DOHH2 (cell line): Measurements from ENCODE around the gene PAEP.
"Not testable (repeated sequence)": the region's sequence is repeated elsewhere in the genome, so short reads cannot be mapped to it uniquely, and the experiment has no call there.

Experiments
- H3F3A ChIP-seq: fragments of 200-600 bp; sonication (generic), shearing (Covaris generic); 2 replicates; pipeline ENCODE4 v1.6.0; 2016; ENCODE audit warnings: antibody characterized with exemption, mild to moderate bottlenecking; ENCODE audit not compliant: control insufficient read depth, insufficient read depth
- H3K27ac ChIP-seq: fragments of 200-600 bp; sonication (generic); 2 replicates; pipeline ENCODE4 v1.5.1; 2014; ENCODE audit warnings: low read depth, mild to moderate bottlenecking, low read length, moderate library complexity
- H3K27me3 ChIP-seq: fragments of 200-600 bp; sonication (generic); 2 replicates; pipeline ENCODE4 v1.6.1; 2014; ENCODE audit warnings: mild to moderate bottlenecking, low read length, mixed read lengths; ENCODE audit not compliant: control insufficient read depth
- H3K36me3 ChIP-seq: fragments of 200-600 bp; sonication (generic); 2 replicates; pipeline ENCODE4 v1.6.1; 2014; ENCODE audit warnings: mild to moderate bottlenecking, low read length, moderate library complexity, mixed read lengths; ENCODE audit not compliant: control insufficient read depth
- H3K4me1 ChIP-seq: fragments of 200-600 bp; sonication (generic); 2 replicates; pipeline ENCODE4 v1.6.1; 2014; ENCODE audit warnings: mild to moderate bottlenecking, low read length, mixed read lengths; ENCODE audit not compliant: control insufficient read depth
- H3K4me2 ChIP-seq: fragments of 200-600 bp; sonication (generic); 2 replicates; pipeline ENCODE4 v1.6.0; 2014; ENCODE audit warnings: mild to moderate bottlenecking, low read length, moderate library complexity
- H3K4me3 ChIP-seq: fragments of 200-600 bp; sonication (generic); 2 replicates; pipeline ENCODE4 v1.5.1; 2014; ENCODE audit warnings: mild to moderate bottlenecking, low read length, mixed read lengths
- H3K79me2 ChIP-seq: fragments of 200-600 bp; sonication (generic); 2 replicates; pipeline ENCODE4 v1.6.1; 2014; ENCODE audit warnings: mild to moderate bottlenecking, low read length, mixed read lengths; ENCODE audit not compliant: control insufficient read depth
- H3K9me2 ChIP-seq: fragments of 200-600 bp; sonication (generic); replicated peaks from 2 replicates; pipeline ENCODE4 v1.6.1; 2014; ENCODE audit warnings: mild to moderate bottlenecking, low read length, mixed read lengths; ENCODE audit not compliant: control insufficient read depth
- H3K9me3 ChIP-seq: fragments of 200-600 bp; sonication (generic); 2 replicates; pipeline ENCODE4 v1.6.1; 2014; ENCODE audit warnings: antibody characterized with exemption, low read length, mixed read lengths; ENCODE audit not compliant: control insufficient read depth, insufficient read depth
- H4K20me1 ChIP-seq: fragments of 200-600 bp; sonication (generic); 2 replicates; pipeline ENCODE4 v1.6.0; 2014; ENCODE audit warnings: low read depth, mild to moderate bottlenecking, antibody characterized with exemption, low read length, moderate library complexity; ENCODE audit not compliant: control insufficient read depth, insufficient read depth
- EZH2phosphoT487 ChIP-seq: fragments of 200-600 bp; sonication (generic); IDR thresholded peaks from 2 replicates; pipeline ENCODE4 v1.6.1; 2017; ENCODE audit warnings: borderline replicate concordance, mild to moderate bottlenecking, antibody characterized with exemption, low read length, moderate library complexity, mixed read lengths
- TF ChIP-seq, protein P1 (sequence below): fragments of 200-600 bp; sonication (generic); IDR thresholded peaks from one replicate; pipeline ENCODE4 v1.5.1; 2014; ENCODE audit warnings: antibody characterized with exemption, mild to moderate bottlenecking, low read depth, low read length; ENCODE audit not compliant: poor library complexity, severe bottlenecking

The PAEP gene

DNA sequence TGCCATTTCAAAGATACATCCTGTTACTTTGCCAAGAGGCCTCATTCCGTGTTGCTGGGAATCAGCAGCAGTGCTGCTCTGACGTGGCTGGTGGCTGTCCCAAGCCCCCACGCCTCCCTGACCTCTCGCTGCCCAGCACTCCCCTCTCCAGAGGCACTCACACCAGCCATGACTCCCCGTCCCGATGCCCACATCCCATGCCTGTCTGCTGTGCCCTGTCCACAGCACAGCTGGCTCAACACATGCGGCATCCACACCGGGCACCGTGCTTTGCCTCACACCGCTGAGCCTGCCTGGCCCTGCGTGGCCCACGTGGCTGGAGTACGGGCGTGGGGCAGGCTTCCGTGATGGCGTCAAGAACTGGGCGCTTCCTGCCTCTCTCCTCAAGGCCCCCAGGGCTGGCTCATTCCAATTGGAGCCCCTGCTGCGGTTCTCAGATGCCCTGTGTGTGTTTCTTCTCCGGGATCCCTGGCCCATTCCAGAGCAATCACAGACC is 48.2 kb upstream of the PAEP start:
- H3K9me2 ChIP-seq, result no peaks in the 10 kb centered on the region
- H3F3A ChIP-seq, result no peaks in the 10 kb centered on the region
- H3K4me2 ChIP-seq, result no peak overlapping the region
- no peaks in the 10 kb centered on the region; the same call in 1 of the 2 replicates for H3K9me3 ChIP-seq
- H3K27me3 ChIP-seq, result no peaks in the 10 kb centered on the region
- TF ChIP-seq EZH2phosphoT487, result no peak
- TF ChIP-seq, protein P1, sequence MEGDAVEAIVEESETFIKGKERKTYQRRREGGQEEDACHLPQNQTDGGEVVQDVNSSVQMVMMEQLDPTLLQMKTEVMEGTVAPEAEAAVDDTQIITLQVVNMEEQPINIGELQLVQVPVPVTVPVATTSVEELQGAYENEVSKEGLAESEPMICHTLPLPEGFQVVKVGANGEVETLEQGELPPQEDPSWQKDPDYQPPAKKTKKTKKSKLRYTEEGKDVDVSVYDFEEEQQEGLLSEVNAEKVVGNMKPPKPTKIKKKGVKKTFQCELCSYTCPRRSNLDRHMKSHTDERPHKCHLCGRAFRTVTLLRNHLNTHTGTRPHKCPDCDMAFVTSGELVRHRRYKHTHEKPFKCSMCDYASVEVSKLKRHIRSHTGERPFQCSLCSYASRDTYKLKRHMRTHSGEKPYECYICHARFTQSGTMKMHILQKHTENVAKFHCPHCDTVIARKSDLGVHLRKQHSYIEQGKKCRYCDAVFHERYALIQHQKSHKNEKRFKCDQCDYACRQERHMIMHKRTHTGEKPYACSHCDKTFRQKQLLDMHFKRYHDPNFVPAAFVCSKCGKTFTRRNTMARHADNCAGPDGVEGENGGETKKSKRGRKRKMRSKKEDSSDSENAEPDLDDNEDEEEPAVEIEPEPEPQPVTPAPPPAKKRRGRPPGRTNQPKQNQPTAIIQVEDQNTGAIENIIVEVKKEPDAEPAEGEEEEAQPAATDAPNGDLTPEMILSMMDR, result no peak
- H3K4me3 ChIP-seq, result no peak overlapping the region
- no peaks in the 10 kb centered on the region for H3K4me1 ChIP-seq
- no peaks in the 10 kb centered on the region for H3K36me3 ChIP-seq
- no peaks in the 10 kb centered on the region for H3K79me2 ChIP-seq
- H4K20me1 ChIP-seq, result no peaks in the 10 kb centered on the region
- no peak overlapping the region for H3K27ac ChIP-seq

DNA sequence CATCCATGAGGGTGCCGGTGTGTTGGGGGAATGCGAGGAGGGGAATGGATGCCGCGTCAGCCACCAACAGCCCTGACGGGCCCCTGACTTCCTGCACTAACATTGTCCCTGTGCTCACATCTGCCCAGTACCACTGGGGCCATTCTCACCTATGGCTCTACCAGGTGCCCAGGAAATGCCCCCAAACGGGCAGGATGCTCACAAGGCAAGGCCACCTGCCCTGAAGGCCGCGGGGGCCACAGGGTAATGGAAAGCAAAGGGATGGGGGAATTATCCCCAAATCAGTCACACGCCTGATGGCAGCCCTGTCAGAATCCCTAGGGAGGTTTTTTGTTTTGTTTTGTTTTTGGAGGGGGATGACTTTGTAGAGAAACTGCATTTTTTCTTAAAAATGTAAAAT is 47.6 kb upstream of the PAEP start:
- not testable (repeated sequence) for H3K79me2 ChIP-seq, H3K4me3 ChIP-seq, H3K4me2 ChIP-seq, H3K36me3 ChIP-seq, H3K9me2 ChIP-seq, H3F3A ChIP-seq, H3K4me1 ChIP-seq, H3K27me3 ChIP-seq, H4K20me1 ChIP-seq, H3K9me3 ChIP-seq, H3K27ac ChIP-seq

DNA sequence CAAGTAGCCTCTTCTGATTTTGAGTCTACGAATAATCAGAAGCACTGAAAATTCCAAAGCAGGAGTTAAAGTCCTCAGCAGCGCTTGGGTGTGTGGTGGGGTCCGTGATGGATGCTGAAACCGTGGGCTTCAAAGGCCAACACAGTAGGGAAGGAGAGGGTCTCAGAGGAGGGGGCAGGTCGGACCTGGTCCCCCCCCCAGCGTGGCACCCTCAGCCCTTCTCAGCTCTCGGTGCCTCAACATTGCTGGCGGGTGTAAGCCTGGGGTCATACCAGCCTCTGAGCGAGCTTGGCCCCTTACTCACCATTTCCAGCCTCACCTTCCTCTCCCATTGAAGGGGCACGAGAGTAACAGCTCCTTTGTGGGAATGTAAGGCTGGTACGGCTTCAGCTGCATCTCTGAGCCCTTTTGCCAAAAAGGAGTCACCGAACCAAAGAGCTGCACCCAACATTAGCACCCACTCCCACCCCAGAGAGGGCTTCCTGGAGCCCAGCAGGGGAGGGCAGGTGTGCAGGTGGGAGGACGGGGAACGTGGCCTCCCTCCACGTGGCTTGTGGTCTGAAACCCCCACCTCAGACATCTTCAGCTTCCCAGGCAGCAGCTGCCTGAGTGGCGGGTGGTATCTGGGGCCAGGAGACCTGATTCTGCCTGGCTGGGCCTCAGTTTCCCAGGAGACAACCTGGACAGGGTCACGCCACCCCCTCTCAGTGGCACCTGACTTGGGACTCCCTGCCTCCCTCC is 47.0 kb upstream of the PAEP start:
- H3K27me3 ChIP-seq, result no peaks in the 10 kb centered on the region
- H3F3A ChIP-seq, result no peaks in the 10 kb centered on the region
- H4K20me1 ChIP-seq, result no peaks in the 10 kb centered on the region
- no peaks in the 10 kb centered on the region for H3K4me1 ChIP-seq
- H3K9me3 ChIP-seq, result no peaks in the 10 kb centered on the region
- no peak overlapping the region for H3K4me2 ChIP-seq
- H3K27ac ChIP-seq, result no peak overlapping the region
- no peaks in the 10 kb centered on the region for H3K36me3 ChIP-seq
- TF ChIP-seq EZH2phosphoT487, result no peak
- TF ChIP-seq, protein P1, result no peak
- H3K4me3 ChIP-seq, result no peak overlapping the region
- H3K9me2 ChIP-seq, result no peaks in the 10 kb centered on the region
- no peaks in the 10 kb centered on the region for H3K79me2 ChIP-seq

DNA sequence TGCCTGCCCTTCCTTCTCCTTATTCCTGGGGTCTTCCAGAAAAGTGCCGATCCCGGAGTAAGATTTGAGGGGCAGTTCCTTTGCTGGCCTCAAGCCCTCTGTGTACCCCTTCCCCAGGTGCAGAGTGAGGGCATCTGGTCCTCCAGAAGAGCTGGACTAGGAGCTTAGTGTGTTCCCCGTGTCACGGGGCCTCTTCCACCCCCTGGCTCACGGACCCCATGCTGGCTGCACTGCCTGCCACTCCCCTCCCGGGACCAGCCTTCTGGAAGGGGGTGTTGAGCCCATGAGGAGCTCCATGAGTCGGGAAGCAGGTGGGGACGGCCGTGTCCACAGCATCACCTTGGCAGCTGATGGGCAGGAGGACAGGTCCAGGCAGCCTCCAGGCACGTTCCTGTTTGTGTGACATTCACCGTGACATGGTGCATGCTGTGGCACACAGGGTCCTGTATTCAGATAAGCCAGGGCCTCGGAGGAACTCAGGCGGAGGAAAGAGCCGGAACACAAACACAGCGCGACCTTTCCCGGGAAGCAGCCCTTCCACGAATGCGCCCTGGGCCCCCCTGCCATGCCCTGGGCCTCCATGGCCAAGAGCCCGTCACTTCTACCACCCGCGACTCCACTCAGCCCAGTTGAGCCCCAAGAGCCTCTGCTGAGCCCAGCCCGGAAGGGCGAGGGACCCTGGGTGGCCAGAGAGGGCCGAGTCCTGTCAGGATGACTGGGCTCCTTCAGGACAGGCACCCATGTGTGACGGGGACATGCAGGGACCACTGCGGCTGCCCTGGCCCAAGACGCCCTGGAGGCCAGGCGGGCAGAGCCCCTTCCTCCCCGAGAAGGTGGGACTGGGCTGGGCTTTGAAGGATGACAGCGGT is 46.2 kb upstream of the PAEP start:
- no peaks in the 10 kb centered on the region for H3K36me3 ChIP-seq
- H3K9me3 ChIP-seq, result no peaks in the 10 kb centered on the region
- no peaks in the 10 kb centered on the region for H3K27me3 ChIP-seq
- TF ChIP-seq, protein P1, result no peak
- TF ChIP-seq EZH2phosphoT487, result no peak
- H3K27ac ChIP-seq, result no peak overlapping the region
- H3K4me1 ChIP-seq, result no peaks in the 10 kb centered on the region
- no peak overlapping the region for H3K4me3 ChIP-seq
- no peaks in the 10 kb centered on the region for H4K20me1 ChIP-seq
- no peaks in the 10 kb centered on the region for H3F3A ChIP-seq
- no peaks in the 10 kb centered on the region for H3K9me2 ChIP-seq
- H3K79me2 ChIP-seq, result no peaks in the 10 kb centered on the region
- H3K4me2 ChIP-seq, result no peak overlapping the region
